ENCODE data around the gene GFER.

GFER gene

GRCh38 chr16:1991948-1992703 is 8.1 kb downstream of the GFER start:
- no peak for FAIRE-seq

GRCh38 chr16:1992704-1993317 is 8.8 kb downstream of the GFER start:
- FAIRE-seq: no peak

- no peak for FAIRE-seq
Measured at GRCh38 chr16:1993731-1994131, 9.7 kb downstream of the GFER start.

- FAIRE-seq: no peak
Measured at GRCh38 chr16:1997494-1998359, 13.7 kb downstream of the GFER start.

GRCh38 chr16:1998360-1998835 is 14.4 kb downstream of the GFER start:
- FAIRE-seq: no peak

GRCh38 chr16:1998852-1999801 is 15.1 kb downstream of the GFER start:
- FAIRE-seq: no peak

GRCh38 chr16:1999866-2000514 is 16.0 kb downstream of the GFER start:
- no peak for FAIRE-seq

- FAIRE-seq: no peak
Measured at GRCh38 chr16:2001035-2001434, 17.0 kb downstream of the GFER start.

GRCh38 chr16:2001456-2002355 is 17.7 kb downstream of the GFER start:
- FAIRE-seq: no peak

- no peak for FAIRE-seq
Measured at GRCh38 chr16:2002406-2003230, 18.6 kb downstream of the GFER start.

- no peak for FAIRE-seq
Measured at GRCh38 chr16:2003231-2003826, 19.3 kb downstream of the GFER start.

- FAIRE-seq: no peak
Measured at GRCh38 chr16:2003827-2004641, 20.0 kb downstream of the GFER start.

GRCh38 chr16:2004795-2005517 is 21.0 kb downstream of the GFER start:
- no peak for FAIRE-seq

- FAIRE-seq: no peak
Measured at GRCh38 chr16:2005646-2006045, 21.7 kb downstream of the GFER start.

GRCh38 chr16:2006317-2006716 is 22.3 kb downstream of the GFER start:
- FAIRE-seq: no peak

GRCh38 chr16:2007081-2007836 is 23.3 kb downstream of the GFER start:
- no peak for FAIRE-seq

GRCh38 chr16:2008009-2008526 is 24.1 kb downstream of the GFER start:
- no peak for FAIRE-seq
